ENCODE measurements around the gene DYNC1I1. TPM values are rescaled to one million over a fixed set of nuclear protein-coding genes. Genes with fewer than 3 reads are reported as not detected.

The DYNC1I1 gene
- total and polyA plus RNA-seq, 2 of the 4 experiments (the other 2 are of a cell fraction), result under 0.01 to 0.15 TPM

- Histone ChIP-seq H3K18ac (ENCODE audit: low read depth, low read length) (no peak overlapping the region), H3K4me2 (ENCODE audit: low read depth, low read length) (no peak overlapping the region), H3K27me3 (ENCODE audit: control insufficient read depth, insufficient read depth, low read length) (no peaks in the 10 kb centered on the region), H2BK5ac (ENCODE audit: low read depth, low read length, poor library complexity, severe bottlenecking) (no peak overlapping the region), H4K5ac (ENCODE audit: low read depth, low read length) (no peak overlapping the region), H4K20me1 (ENCODE audit: insufficient read depth, low read length) (no peaks in the 10 kb centered on the region), H3K56ac (ENCODE audit: extremely low read depth, insufficient read depth, low read length) (no peak overlapping the region), H3K9me3 (ENCODE audit: control insufficient read depth, insufficient read depth, low read length) (no peaks in the 10 kb centered on the region), H3K4ac (ENCODE audit: low read depth, low read length) (no peak overlapping the region), H3K9me1 (ENCODE audit: insufficient read depth, low read length) (no peaks in the 10 kb centered on the region), H3K79me1 (ENCODE audit: low read depth in 1 of 2, low read length in 2 of 2) (no peaks in the 10 kb centered on the region), H3K23ac (ENCODE audit: low read depth, low read length) (no peak overlapping the region), H3K9ac (ENCODE audit: low read depth, low read length) (no peak overlapping the region), H3K36me3 (ENCODE audit: control insufficient read depth, insufficient read depth, low read length) (no peaks in the 10 kb centered on the region), H2AFZ (replicated peaks; ENCODE audit: low read length, poor library complexity) (no peak overlapping the region), H2AK9ac (replicated peaks; ENCODE audit: low read depth, low read length, poor library complexity) (no peak overlapping the region), H2AK5ac (ENCODE audit: low read depth, low read length) (no peak overlapping the region), H2BK15ac (ENCODE audit: low read depth, low read length) (no peak overlapping the region), H3K4me1 (ENCODE audit: control insufficient read depth, insufficient read depth, low read length) (no peaks in the 10 kb centered on the region), H4K8ac (ENCODE audit: low read depth in 2 of 2, low read length in 2 of 2) (no peak overlapping the region), H2BK20ac (ENCODE audit: low read depth, low read length) (no peak overlapping the region), H3K14ac (replicated peaks; ENCODE audit: low read depth, low read length) (no peak overlapping the region), H3K27ac (ENCODE audit: insufficient read depth, low read length) (no peak overlapping the region), H4K91ac (ENCODE audit: insufficient read depth, low read depth, low read length) (no peak overlapping the region), H2BK120ac (ENCODE audit: low read depth, low read length) (no peak overlapping the region), H3K4me3 (ENCODE audit: insufficient read depth, low read depth, low read length) (no peak overlapping the region)
- dilution Hi-C loops (cut with HindIII; ENCODE audit: low sequenced_read_pairs, unreplicated experiment) (no loop called here), intact Hi-C loops (cut with micrococcal nuclease) (no loop called here), in situ Hi-C loops (cut with MboI; ENCODE audit: low sequenced_read_pairs) (no loop called here)
- POLR2A ChIA-PET (ENCODE audit: unreplicated experiment), result no interaction called here
- no peak for TF ChIP-seq RAD21 (IDR thresholded peaks at IDR 0.05; ENCODE audit: low read length)
- TF ChIP-seq SMC3 (IDR thresholded peaks at IDR 0.05; ENCODE audit: low read depth, low read length), result no peak
- no peak for TF ChIP-seq CTCF (conservative IDR thresholded peaks at IDR 0.05; ENCODE audit: low read depth, low read length)
- TF ChIP-seq CHD1 (IDR thresholded peaks at IDR 0.05; ENCODE audit: low read depth, low read length), result no peak
- DNase-seq (no peak), ATAC-seq (ENCODE audit: low read depth) (no peak)
- BruUV-seq (replicated peaks), result no TSS peak
- no CpG with 5 or more reads among the region's 3 CpGs for WGBS, 2 experiments (ENCODE audit: extremely low coverage in 2 of 2, insufficient read length in 1 of 2)
- CTCF ChIA-PET, result no interaction called here
These were observed 185.2 kb downstream of the DYNC1I1 start for GRCh38 chr7:95957510-95957909.
